Measurements from ENCODE around the gene ISCA2.

Gene ISCA2

DNA sequence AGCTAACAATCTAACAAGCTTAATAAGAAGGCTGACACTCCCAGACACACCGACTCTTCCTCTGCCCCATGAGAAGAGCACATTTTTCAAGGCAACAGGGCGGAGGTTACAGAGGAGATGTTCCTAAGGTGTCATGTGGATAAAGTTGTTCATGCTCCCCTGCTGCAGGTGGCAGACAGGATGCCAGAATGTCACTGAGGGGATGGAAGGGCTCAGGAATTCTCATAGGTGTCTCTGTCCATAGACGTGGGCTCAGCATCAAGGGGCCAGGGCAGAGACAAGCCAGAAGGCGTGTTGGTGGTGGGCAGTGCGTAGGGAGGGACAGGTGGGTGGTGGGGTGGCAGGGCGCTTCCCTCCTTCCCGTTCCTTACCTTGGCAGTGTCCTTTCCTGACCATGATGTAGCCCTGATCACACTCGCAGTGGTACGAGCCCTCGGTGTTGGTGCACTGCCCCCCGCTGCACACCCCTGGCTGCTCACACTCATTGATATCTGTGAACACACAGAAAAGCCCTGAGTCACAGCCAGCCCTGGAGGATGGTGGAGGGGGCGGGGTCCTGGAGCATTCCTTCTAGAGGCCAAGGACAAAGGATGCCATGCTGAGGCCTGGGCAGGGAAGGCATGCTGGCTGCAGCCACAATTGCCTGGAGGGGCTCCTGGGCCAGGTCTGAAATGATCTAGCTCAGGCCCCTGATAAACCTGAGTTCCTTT, 23.0 kb downstream of the ISCA2 start:
- TF ChIP-seq CTCF (IDR thresholded peaks at IDR 0.05; ENCODE audit: low read depth, low read length): no peak
- no peak for TF ChIP-seq MYC (IDR thresholded peaks at IDR 0.05; ENCODE audit: low read depth, low read length)
- no peak for TF ChIP-seq POLR2A (IDR thresholded peaks at IDR 0.05; ENCODE audit: extremely low read depth, insufficient read length)
- no peak for TF ChIP-seq MAX (IDR thresholded peaks at IDR 0.05; ENCODE audit: low read depth, low read length)
- H3K4me3 ChIP-seq (ENCODE audit: low read depth, low read length): no peak overlapping the region
- DNase-seq (ENCODE audit: low read depth): no peak

DNA sequence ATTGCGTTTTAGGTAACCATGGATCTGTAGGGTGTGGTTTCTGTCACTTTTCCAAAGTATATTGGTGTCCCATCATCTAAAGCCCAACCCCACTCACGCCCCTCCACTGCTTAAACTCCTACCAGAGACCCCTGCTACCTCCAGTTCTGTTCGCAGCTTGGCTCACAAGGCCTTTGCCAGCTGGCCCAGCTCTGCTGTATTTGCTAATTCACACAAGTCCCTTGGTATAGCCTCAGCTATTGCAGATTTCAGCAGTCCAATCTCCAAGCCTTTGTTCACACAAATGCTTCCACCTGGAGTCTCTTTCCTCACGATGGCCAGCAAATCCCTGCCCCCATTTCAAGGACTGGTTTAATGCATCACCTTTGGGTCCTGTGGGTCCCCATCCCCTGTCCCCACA, 24.2 kb downstream of the ISCA2 start:
- no peak for DNase-seq (ENCODE audit: low read depth)
- TF ChIP-seq CTCF (IDR thresholded peaks at IDR 0.05; ENCODE audit: low read depth, low read length) (no peak), POLR2A (IDR thresholded peaks at IDR 0.05; ENCODE audit: extremely low read depth, insufficient read length) (no peak), MAX (IDR thresholded peaks at IDR 0.05; ENCODE audit: low read depth, low read length) (no peak), MYC (IDR thresholded peaks at IDR 0.05; ENCODE audit: low read depth, low read length) (no peak)
- no peak overlapping the region for H3K4me3 ChIP-seq (ENCODE audit: low read depth, low read length)

DNA sequence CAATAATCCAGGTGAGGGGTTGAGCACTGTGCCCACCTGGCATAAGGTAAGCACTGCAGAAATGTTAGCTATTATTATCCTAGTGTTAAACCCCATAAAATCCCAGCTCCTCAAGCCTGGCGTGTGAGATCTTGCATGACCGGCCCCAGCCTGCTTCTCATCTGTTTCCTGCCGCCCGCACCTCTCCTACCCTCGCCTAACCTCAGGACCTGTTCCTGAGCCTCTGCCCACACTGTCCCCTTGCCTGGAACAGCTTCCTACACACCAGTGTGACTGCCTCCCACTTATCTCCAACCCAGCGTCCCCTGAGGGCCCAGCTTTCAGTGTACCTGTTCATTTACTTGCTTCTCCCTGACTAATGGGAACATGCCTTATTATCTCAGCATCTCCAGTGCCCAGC, 24.7 kb downstream of the ISCA2 start:
- TF ChIP-seq CTCF (IDR thresholded peaks at IDR 0.05; ENCODE audit: low read depth, low read length) (no peak), POLR2A (IDR thresholded peaks at IDR 0.05; ENCODE audit: extremely low read depth, insufficient read length) (no peak), MYC (IDR thresholded peaks at IDR 0.05; ENCODE audit: low read depth, low read length) (no peak), MAX (IDR thresholded peaks at IDR 0.05; ENCODE audit: low read depth, low read length) (no peak)
- no peak overlapping the region for H3K4me3 ChIP-seq (ENCODE audit: low read depth, low read length)
- no peak for DNase-seq (ENCODE audit: low read depth)

- no peak for DNase-seq (ENCODE audit: low read depth)
- TF ChIP-seq POLR2A (IDR thresholded peaks at IDR 0.05; ENCODE audit: extremely low read depth, insufficient read length) (no peak), MAX (IDR thresholded peaks at IDR 0.05; ENCODE audit: low read depth, low read length) (no peak), MYC (IDR thresholded peaks at IDR 0.05; ENCODE audit: low read depth, low read length) (no peak), CTCF (IDR thresholded peaks at IDR 0.05; ENCODE audit: low read depth, low read length) (no peak)
- H3K4me3 ChIP-seq (ENCODE audit: low read depth, low read length): no peak overlapping the region
Observed at GRCh38 chr14:74519316-74520074, 25.9 kb downstream of the ISCA2 start.

DNA sequence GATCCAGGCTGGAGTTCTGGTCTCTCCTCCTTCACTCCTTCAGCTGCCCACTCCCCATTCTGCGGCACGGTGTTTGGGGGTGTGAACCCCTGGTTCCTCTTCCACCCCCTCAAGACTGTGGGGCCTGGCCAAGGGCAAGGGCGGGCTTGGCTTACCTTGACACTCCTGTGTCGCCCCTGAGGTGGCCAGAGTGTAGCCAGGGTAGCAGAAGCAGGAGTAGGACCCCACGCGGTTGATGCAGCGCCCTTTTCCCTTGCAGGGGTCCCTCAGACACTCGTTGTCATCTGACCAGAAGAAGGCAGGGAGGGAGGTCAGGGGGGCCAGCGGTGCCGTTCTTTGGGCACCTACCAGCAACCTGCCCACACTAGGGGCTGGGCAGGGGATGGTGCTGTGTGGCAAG, 28.2 kb downstream of the ISCA2 start:
- no peak for DNase-seq (ENCODE audit: low read depth)
- no peak overlapping the region for H3K4me3 ChIP-seq (ENCODE audit: low read depth, low read length)
- TF ChIP-seq POLR2A (IDR thresholded peaks at IDR 0.05; ENCODE audit: extremely low read depth, insufficient read length) (no peak), CTCF (IDR thresholded peaks at IDR 0.05; ENCODE audit: low read depth, low read length) (no peak), MAX (IDR thresholded peaks at IDR 0.05; ENCODE audit: low read depth, low read length) (no peak), MYC (IDR thresholded peaks at IDR 0.05; ENCODE audit: low read depth, low read length) (no peak)
